Kidney (tissue), 14 donors: ENCODE data around the gene MAMSTR. TPM values are rescaled to one million over a fixed set of nuclear protein-coding genes. Genes with fewer than 3 reads are reported as not detected.
A peak's percentile ranks its signal among the peaks of the same experiment; 100 is the strongest.

Experiments
- DNase-seq, 5 donors: peaks; one replicate each; pipeline ENCODE4 v3.0.0-alpha.2; 2013 to 2020
- FAIRE-seq: peaks from 2 replicates; lab custom pipeline; 2012; peaks lifted over from hg19 to GRCh38; lab: Jason Lieb, UNC
- H3K27ac ChIP-seq, 2 donors: one replicate each; pipeline ENCODE4 v1.7.0; 2013; ENCODE audit warnings: low read depth in 2 of 2, low read length in 2 of 2, inconsistent platforms in 1 of 2
- H3K27me3 ChIP-seq: one replicate; pipeline ENCODE4 v1.7.1; 2013; ENCODE audit warnings: low read length, inconsistent platforms; ENCODE audit not compliant: control insufficient read depth, insufficient read depth
- H3K36me3 ChIP-seq, 3 donors: one replicate each; pipeline versions ENCODE4 v1.7.0 to v1.7.1; 2013; ENCODE audit warnings: low read length in 3 of 3, control low read depth in 1 of 3, inconsistent platforms in 1 of 3; ENCODE audit not compliant: insufficient read depth in 3 of 3, control insufficient read depth in 2 of 3
- H3K4me1 ChIP-seq, 3 donors: one replicate each; pipeline versions ENCODE4 v1.7.0 to v1.7.1; 2013; ENCODE audit warnings: low read length in 3 of 3, inconsistent platforms in 1 of 3, low read depth in 1 of 3; ENCODE audit not compliant: control insufficient read depth in 2 of 3, insufficient read depth in 2 of 3
- H3K4me3 ChIP-seq, 3 donors: one replicate each; pipeline versions ENCODE4 v1.7.0 to v1.8.1; 2013; ENCODE audit warnings: low read length in 3 of 3, control low read depth in 1 of 3, inconsistent platforms in 1 of 3
- H3K9ac ChIP-seq, 3 donors: one replicate each; pipeline versions ENCODE4 v1.7.0 to v1.7.1; 2013; ENCODE audit warnings: low read length in 3 of 3, control low read depth in 1 of 3, inconsistent platforms in 1 of 3
- H3K9me3 ChIP-seq, 3 donors: one replicate each; pipeline versions ENCODE4 v1.7.0 to v1.7.1; 2013; ENCODE audit warnings: low read length in 3 of 3, control low read depth in 1 of 3, inconsistent platforms in 1 of 3; ENCODE audit not compliant: control insufficient read depth in 2 of 3, insufficient read depth in 1 of 3
- intact Hi-C: fragments of 100-400 bp; cut with DNase I; formaldehyde crosslinking; loops from one replicate; pipeline ENCODE4 v1.11.1; 2022
- polyA plus RNA-seq: library from polyadenylated mRNA; stranded (reverse); fragments of 350-450 nt; fragmentation: Illumina TruSeq; extraction: RNeasy Lipid Tissue Mini Kit (QIAGEN cat#74804); gene quantifications from one replicate; pipeline ENCODE4 v1.2.3, GENCODE V29; 2014; ENCODE audit warnings: low read depth, low replicate concordance; ENCODE audit not compliant: insufficient read depth
- total RNA-seq: library from RNA; stranded (reverse); fragmentation: NEBNext Ultra II Directional; extraction: Animal tissue kit (Norgen Biotek cat#: 25700); gene quantifications from one replicate; pipeline ENCODE4 v1.2.1, GENCODE V29; 2021
- TF ChIP-seq, protein P1 (sequence below): IDR thresholded peaks from 3 replicates; pipeline ENCODE4 v1.5.1; 2012; ENCODE audit warnings: mild to moderate bottlenecking, moderate library complexity, borderline replicate concordance; ENCODE audit not compliant: insufficient read depth; ENCODE audit errors: extremely low read depth
- donor health status: control.
- donor health status: control.
- donor health status: control.
- donor health status: control.
- donor health status: control.
- donor health status: DM: yes; HTN: yes; CAD: no.
- donor health status: Normal renal cell carcinoma (clear cell type).

The MAMSTR gene
- total and polyA plus RNA-seq, 2 donors from 2014 or later, result 2.2 to 3.6 TPM

DNA sequence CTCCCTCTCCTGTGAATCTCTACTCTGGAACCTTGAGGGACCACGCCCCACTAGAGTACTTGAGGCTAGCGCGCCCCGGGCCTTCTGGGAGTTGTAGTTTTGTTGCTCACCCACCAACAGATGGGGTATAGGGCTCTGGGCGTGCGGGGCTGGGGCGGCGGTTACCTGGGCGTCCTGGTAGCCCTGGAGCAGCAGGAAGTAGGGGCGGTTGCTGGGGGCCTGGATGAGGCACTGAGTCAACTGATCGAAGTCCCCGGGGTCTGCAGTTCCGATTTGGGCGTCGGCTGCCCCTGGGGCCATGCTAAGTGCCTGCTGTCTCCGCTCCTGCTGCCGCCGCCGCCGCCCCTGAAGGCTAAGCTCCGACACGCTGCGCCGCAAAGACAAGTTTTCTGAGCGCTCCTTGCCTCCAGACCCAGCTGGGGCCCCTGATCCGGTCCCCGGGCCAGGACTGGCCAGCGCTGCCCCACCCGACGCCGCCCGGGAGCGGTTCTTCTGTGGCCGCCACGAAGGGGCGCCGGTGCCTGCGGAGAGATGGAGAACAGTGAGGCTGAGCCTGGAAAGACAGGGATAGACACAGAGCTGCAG, 15.6 kb upstream of the MAMSTR start:
- intact Hi-C loops, result no loop called here

GRCh38 chr19:48734625-48735024, 15.1 kb upstream of the MAMSTR start:
- TF ChIP-seq, protein P1, sequence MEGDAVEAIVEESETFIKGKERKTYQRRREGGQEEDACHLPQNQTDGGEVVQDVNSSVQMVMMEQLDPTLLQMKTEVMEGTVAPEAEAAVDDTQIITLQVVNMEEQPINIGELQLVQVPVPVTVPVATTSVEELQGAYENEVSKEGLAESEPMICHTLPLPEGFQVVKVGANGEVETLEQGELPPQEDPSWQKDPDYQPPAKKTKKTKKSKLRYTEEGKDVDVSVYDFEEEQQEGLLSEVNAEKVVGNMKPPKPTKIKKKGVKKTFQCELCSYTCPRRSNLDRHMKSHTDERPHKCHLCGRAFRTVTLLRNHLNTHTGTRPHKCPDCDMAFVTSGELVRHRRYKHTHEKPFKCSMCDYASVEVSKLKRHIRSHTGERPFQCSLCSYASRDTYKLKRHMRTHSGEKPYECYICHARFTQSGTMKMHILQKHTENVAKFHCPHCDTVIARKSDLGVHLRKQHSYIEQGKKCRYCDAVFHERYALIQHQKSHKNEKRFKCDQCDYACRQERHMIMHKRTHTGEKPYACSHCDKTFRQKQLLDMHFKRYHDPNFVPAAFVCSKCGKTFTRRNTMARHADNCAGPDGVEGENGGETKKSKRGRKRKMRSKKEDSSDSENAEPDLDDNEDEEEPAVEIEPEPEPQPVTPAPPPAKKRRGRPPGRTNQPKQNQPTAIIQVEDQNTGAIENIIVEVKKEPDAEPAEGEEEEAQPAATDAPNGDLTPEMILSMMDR, result no peak
- intact Hi-C loops, result no loop called here
- H3K27me3 ChIP-seq, result no peaks in the 10 kb centered on the region
- H3K4me1 ChIP-seq, result peaks cover 0 to 6% (median 0%) of the 10 kb centered on the region in 3 donors
- no peaks in the 10 kb centered on the region for H3K9me3 ChIP-seq
- H3K4me3 ChIP-seq, result no peak overlapping the region
- H3K27ac ChIP-seq, result no peak overlapping the region
- FAIRE-seq (no peak), DNase-seq (no peak)
- H3K36me3 ChIP-seq, result no peaks in the 10 kb centered on the region
- H3K9ac ChIP-seq, result no peak overlapping the region

More for the DNA sequence above, 15.6 kb upstream of the MAMSTR start:
- DNase-seq (peak; percentile 56 to 78 (median 70)), FAIRE-seq (no peak)
- no peaks in the 10 kb centered on the region for H3K27me3 ChIP-seq
- no peak overlapping the region for H3K27ac ChIP-seq
- no peaks in the 10 kb centered on the region for H3K36me3 ChIP-seq
- H3K4me3 ChIP-seq, result no peak overlapping the region
- H3K4me1 ChIP-seq, result peaks cover 0 to 9% (median 0%) of the 10 kb centered on the region in 3 donors
- H3K9me3 ChIP-seq, result no peaks in the 10 kb centered on the region
- TF ChIP-seq, protein P1, result no peak
- no peak overlapping the region for H3K9ac ChIP-seq

- no peak for FAIRE-seq
- TF ChIP-seq, protein P1, result no peak
- no peak for DNase-seq
- Histone ChIP-seq H3K27ac (no peak overlapping the region), H3K27me3 (no peaks in the 10 kb centered on the region), H3K36me3 (peaks cover 0 to 3% (median 0%) of the 10 kb centered on the region in 3 donors), H3K4me1 (no peaks in the 10 kb centered on the region), H3K9ac (no peak overlapping the region), H3K4me3 (no peak overlapping the region), H3K9me3 (no peaks in the 10 kb centered on the region)
- intact Hi-C loops, result no loop called here
These were observed 11.9 kb upstream of the MAMSTR start for GRCh38 chr19:48731452-48731851.
